ENCODE results near the gene SYTL3.
"Not testable (repeated sequence)": the region's sequence is repeated elsewhere in the genome, so short reads cannot be mapped to it uniquely, and the experiment has no call there.

- TF ChIP-seq YY1 (IDR thresholded peaks at IDR 0.05; ENCODE audit: insufficient read depth, insufficient read length); SUZ12 (IDR thresholded peaks at IDR 0.05; ENCODE audit: extremely low read depth, insufficient read depth, insufficient read length): not testable (repeated sequence)
Observed at GRCh38 chr6:158701268-158701667, 51.4 kb downstream of the SYTL3 start.

Measured in NT2/D1 (cell line).